NCI-H2196 treated with DMSO at 0.1 percent for 48 hours (cell line): ENCODE measurements around the gene EPHB4.
A peak's percentile ranks its signal among the peaks of the same experiment; 100 is the strongest.
"Not testable (repeated sequence)": the region's sequence is repeated elsewhere in the genome, so short reads cannot be mapped to it uniquely, and the experiment has no call there.

Source experiments
- DNase-seq: peaks from one replicate; lab custom pipeline; 2025; ENCODE audit not compliant: unreplicated experiment; lab: John Stamatoyannopoulos, UW

EPHB4 gene

DNA sequence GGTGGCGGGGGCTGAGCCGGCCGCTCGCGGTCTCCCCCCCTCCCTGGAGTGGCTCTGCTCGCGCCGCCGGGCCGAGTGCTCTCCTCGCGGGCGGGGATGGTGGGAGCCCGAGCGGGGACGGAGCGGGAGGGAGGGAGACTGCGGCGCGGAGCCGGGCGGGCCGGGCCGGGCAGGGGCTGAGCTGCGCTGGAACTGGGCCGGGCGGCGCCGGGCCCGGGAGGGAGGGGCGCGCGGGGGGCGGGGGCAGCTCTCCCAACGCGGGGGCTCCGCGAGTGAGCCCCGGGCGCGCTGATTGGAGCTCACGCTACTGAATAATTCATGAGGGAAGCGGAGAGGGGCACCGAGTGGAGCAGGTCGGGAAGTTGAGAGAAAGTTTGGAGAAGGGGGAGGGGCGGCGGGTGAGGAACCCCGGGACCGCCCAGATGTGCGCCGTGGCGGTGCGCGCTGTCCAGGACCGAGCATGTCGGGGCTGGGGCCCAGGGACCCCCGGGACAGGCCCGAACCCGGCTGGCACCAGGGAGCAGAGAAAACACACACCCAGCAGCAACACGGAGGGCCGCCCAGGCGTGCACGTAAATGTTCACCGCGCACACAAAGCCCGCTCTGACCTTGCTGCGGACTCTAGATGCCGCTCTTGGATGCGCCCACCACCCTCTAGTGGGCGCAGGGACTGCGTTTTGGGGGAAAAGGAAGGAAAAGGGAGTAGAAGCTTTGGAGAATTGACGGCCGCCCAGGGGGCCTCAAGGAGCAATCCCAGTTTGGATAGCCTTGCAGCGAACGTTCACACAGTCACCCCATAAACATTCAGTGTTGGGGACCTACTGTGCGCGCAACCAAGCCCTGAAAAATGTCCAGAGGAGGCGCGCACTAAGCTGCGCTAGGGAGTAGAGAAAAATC is at the start of gene EPHB4:
EPHB4 (minus strand) TSS at position 194 of the 897 bp plus-strand sequence. CDS start 493 bp downstream, outside the sequence.
- DNase-seq, result peak; percentile 25

DNA sequence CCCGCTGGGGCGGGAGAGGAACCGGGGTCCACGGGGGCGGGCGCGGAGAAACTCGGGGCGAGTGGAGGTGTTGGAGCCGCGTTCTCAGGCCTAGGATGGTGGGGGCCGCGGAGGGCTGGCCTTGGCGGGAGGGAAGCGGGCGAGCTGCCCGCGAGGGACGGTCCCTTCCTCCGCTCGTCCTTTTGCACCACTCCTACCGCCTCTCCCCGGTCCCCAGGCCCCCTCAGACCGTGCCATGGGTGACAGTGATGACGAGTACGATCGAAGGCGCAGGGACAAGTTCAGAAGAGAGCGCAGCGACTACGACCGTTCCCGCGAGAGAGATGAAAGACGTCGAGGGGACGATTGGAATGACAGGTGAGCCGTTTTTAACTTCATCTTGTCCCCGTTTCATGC is 48.0 kb upstream of the EPHB4 start:
- DNase-seq, result no peak

DNA sequence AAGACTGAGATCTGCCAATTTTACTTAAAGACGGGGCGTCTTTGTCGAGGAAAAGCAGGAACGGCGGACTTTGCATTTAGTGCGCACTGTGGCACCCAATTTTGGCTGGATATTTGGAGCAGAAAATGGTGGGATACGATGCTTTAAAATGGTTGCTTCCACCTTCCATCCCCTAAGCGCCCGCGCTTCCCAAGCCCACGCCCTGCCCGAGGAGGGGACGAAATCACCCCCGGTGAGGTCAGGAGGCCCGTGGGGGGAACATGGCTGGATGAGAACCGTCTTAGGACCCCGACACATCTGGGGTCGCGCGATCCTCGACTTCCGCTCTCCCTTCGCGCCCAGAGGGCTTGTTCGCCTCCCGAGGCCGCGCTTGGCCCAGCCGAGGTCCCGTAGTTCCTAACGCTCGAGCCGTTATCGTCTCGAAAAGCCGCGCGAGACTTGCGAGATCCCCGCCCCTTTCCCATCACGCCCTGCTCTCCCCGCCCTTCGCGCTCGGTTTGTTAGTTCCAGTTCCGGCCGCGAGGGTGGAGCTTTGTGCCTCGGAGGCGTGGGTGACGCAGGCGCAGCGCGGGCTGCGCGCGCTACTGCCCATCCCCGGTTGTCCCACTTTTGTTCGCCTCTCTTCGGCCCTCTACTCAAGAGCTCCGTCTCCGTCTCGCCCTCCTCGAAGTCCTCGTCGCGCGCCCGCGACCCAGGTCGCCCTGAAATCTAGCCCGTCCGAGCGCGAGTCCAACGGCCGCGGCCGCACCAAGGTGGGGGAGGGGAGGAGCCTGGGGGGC is 47.4 kb upstream of the EPHB4 start, which contains the start of gene SRRT:
SRRT (plus strand) TSS at position 527 of the 779 bp plus-strand sequence. CDS start 488 bp downstream, outside the sequence.
- DNase-seq, result peak; percentile 94

DNA sequence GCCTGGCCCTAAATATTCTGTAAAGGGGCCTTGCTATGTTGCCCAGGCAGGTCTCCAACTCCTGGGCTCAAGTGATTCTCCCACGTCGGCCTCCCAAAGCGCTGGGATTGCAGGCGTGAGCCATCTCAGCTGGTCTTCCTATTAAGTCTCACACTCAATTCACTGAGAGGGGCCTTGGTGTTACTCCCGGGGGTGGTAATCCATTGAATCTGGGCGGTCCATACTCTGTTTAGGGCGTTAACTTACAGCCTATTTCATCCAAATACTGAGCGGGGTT is 46.9 kb upstream of the EPHB4 start:
- no peak for DNase-seq

DNA sequence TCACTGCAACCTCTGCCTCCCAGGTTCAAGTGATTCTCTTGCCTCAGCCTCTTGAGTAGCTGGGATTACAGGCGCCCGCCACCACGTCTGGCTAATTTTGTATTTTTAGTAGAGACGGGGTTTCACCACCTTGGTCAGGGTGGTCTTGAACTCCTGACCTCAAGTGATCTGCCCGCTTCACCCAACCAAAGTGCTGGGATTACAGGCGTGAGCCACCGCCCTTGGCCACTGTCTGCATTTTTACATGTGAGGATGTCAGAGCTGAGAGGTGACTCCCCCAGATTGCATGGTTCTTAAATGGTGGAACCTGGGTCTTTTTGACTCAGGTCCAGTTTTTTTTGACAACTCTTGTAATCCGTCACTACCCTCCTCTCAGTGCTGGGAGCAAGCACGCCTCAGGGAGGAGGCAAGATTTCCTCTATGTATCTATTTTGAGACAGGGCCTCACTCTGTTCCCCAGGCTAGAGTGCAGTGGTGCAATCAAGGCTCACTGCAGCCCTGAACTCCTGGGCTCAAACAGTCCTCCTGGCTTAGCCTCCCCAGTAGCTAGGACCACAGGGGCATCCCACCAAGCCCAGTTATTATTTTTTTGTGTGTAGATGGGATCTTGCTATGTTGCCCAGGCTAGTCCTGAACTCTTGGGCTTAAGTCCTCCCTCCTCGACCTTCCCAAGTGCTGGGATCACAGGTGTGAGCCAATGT is 46.4 kb upstream of the EPHB4 start:
- DNase-seq, result no peak

DNA sequence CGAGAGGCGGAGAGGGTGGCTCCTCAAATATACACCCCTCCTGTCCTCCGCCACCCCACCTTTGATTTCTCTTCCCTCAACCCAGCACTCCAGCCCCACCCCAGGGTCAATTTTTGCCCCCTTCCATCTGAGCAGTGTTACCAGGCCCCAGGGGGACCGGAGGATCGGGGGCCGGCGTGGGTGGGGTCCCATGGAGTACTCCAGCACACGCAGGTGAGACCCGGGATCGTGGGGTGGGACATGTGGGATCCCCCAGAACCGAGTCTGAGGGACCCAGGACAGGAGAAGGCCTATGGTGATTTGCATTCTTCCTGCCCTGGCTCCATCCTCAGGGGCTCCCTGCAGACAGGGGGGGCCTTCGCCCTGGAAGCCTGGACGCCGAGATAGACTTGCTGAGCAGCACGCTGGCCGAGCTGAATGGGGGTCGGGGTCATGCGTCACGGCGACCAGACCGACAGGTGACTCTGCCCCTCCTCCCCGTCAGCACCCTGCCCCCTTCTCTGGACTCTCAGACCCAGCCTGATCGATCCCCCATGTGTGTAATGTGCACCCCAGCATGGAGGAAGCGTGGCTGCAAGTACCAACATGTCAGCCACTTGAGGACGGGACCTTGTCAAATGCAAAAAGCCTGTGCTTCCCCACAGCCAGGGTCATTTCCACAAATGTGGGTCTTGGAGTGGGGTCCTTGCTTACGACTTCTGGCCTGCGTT is 40.6 kb upstream of the EPHB4 start:
- no peak for DNase-seq

DNA sequence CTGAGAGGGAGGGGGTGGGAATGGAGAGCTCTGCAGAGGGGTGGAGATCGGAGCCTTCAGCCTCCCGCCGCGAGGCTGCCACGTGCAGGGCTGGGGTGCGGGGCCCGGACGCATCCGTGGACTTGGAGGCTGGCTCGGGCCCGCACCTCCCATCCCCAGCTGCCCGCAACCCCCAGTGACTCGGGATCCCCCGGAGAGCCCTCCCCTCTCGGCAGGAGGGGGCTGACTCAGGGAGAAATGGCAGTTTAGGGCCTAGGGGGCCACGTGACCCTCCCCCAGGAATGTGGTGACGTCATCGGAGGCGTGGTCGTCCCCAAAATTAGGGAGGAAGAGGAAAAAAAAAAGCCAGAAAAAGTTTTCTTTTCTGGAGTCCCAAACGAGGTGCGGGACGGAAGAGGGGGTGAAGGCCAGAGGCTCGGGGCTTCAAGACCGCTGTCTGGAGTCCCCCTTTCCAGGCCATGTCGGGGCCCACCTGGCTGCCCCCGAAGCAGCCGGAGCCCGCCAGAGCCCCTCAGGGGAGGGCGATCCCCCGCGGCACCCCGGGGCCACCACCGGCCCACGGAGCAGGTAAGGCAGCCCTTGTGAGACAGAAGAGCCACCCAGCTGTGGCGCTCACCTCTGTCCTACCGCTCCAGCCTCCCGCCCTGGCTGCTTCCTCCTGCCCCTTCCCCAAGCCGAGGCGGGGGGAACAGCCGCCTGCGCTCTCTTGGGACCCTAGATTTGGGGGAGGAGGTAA is 39.9 kb upstream of the EPHB4 start, which contains the start of gene TRIP6:
TRIP6 (plus strand) TSS at position 348 of the 736 bp plus-strand sequence; CDS start at position 459, 111 bp downstream.
- DNase-seq, result no peak

DNA sequence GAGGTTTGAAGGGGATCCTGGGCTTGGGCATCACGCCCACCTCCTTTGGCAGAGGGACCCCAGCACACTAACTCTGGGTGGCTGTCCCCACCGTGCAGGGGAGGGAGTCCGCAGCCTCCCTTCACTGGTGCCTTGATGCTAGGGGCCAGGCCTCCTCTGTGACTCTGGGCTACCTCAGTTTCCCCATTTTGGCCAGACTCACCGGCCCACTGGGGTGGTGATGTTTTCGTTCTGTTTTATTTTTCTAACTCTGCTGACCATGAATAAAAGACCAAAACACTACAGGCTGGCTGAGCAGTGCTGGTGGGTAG is 39.4 kb upstream of the EPHB4 start:
- DNase-seq, result no peak

DNA sequence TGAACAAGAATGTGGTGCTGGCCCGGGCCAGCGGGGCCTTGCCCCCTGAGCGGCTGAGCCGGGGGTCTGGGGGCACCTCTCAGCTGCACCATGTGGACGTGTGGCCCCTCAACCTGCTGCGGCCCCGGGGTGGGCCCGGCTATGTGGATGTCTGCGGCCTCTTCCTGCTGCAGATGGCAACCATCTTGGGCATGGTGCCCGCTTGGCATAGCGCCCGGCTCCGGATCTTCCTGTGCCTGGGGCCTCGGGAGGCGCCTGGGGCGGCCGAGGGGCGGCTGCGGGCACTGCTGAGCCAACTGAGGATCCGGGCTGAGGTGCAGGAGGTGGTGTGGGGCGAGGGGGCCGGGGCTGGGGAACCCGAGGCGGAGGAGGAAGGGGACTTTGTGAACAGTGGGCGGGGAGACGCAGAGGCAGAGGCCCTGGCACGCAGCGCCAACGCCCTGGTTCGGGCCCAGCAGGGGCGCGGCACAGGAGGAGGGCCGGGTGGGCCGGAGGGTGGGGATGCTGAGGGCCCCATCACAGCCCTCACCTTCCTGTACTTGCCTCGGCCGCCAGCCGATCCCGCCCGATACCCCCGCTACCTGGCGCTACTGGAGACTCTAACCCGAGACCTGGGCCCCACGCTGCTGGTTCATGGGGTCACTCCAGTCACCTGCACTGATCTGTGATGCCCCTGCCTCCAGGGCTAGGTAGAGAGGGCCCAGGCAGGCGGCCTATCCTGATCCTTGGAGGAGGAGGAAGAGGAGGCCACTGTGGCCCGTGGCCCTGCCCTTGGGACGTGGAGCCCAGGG is 38.8 kb upstream of the EPHB4 start:
- DNase-seq, result peak; percentile 45

DNA sequence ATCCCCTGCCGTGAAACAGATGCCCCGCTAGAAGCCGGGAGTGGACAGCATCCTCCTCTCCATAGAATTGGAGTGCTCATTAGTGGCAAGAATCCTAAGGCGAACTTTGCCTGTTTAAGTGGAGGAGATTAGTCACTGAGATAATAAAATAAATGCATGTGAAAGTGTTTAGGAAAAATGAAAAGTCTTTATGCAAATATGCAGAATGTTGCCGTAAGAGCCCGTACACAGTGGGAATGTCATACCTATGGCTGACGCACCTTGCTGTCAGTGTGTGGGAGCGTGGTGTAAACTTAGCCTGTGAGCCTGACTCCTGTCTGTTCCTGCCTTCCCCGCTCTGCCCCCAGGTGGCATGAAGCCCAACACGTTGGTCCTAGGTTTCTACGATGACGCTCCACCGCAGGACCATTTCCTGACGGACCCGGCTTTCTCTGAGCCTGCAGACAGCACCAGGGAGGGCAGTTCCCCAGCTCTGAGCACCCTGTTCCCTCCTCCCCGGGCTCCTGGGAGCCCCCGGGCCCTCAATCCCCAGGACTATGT is 38.1 kb upstream of the EPHB4 start:
- peak; percentile 12 for DNase-seq

DNA sequence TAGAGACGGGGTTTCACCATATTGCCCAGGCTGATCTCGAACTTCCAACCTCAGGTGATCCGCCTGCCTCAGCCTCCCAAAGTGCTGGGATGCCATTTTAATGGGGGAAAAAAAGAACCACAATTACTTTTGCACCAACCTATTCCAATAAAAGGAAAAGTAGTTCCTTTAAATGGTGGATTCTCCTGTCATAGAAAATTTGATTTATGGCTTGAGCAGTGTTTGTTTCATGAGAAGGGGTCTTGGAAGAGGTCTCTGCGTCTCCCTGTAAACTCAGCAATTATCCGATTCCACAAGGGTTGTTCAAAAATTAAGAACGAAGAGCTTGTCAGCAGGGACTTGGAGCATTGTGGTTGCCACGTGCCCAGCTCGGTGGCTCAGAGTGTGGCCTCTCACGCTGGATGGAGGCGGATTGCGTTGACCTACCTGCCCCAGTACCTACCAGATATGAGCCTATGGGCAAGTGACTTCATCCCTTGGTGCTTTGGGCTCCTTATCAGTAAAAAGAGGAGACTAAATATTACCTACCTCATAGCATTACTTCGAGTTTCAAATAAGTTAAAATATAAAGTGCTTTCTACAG is 37.0 kb upstream of the EPHB4 start:
- no peak for DNase-seq

DNA sequence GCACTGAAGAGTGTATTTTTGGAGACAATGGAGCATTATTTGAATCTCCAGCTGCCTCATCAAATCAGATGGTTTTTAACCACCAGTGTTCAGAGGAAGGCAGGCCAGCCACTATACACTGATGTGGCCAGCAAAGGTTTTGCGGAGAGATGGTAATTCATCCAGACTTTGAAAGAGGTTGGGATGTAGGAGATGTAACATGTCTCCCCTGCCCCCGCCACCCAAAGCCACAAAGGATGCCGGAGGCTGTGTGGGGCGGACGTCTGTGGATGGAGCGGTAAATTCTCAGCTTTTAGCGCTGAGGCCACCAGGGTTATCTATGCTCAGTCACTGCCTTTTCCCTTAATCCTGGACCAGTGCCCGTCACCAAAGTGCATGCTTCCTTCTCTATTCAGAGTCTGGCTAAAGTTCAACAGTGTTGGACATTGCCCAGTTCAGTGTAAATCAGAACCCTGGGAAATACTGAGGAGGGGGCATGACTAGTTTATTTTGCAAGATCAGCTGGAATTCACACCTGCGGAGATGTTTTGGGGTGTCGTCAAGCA is 36.2 kb upstream of the EPHB4 start:
- DNase-seq, result peak; percentile 12

DNA sequence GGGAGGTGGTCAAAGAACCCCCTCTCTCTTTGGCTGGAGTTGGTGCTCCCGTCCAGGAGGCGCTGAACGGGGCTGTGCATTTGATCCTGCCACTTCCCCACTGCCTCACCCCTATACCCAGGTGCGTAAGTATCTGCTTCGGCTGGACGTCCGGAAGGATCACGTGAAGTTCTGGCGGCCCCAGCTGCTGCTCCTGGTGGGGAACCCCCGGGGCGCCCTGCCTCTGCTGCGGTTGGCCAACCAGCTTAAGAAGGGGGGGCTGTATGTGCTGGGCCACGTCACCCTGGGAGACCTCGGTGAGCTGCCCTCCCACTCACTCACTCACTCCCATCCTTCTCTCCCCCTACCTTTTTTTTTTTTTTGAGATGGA is 34.3 kb upstream of the EPHB4 start:
- no peak for DNase-seq

DNA sequence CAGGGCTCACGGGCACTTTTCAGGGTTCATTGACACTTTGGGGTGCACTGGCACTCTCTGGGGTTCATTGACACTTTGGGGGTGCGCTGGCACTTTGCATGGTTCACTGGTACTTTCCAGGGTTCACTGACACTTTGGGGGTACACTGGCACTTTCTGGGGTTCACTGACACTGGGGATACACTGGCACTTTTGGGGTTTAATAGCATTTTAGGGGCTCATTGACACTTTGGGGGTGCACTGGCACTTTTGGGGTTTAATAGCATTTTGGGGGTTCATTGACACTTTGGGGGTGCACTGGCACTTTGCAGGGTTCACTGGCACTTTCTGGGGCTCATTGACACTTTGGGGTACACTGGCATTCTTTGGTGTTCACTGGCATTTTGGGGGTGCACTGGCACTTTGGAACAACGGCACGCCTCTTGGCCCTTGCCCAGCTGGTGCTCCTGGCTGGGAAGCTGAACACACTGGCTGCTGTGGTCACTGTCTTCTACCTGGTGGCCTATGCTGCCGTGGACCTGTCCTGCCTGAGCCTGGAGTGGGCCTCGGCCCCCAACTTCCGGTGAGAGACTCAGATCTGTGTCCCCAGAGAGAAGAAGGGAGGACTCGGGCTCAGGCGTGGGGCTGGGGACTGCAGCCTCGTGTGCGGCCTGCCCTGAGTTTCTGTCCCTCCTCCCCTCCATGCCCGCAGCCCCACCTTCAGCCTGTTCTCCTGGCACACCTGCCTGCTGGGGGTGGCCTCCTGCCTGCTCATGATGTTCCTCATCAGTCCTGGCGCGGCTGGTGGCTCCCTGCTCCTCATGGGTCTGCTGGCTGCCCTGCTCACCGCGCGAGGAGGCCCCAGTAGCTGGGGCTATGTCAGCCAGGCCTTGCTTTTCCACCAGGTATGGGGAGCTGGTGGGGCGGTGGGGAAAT is 33.6 kb upstream of the EPHB4 start:
- DNase-seq, result no peak

DNA sequence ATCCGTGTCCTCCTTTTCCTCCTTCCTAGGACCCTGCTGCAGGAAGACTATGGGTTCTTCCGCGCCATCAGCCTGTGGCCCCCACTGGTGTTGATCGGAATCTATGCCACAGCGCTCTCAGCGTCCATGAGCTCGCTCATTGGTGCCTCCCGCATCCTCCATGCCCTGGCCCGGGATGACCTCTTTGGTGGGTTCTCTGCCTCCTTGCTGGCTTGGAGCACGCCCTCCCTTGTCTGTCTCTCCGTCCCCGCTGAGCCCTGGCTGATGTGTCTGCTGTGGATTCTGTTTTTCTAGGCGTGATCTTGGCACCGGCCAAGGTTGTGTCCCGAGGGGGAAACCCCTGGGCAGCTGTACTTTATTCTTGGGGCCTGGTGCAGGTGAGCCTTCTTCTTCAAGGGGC is 32.5 kb upstream of the EPHB4 start:
- DNase-seq, result no peak

DNA sequence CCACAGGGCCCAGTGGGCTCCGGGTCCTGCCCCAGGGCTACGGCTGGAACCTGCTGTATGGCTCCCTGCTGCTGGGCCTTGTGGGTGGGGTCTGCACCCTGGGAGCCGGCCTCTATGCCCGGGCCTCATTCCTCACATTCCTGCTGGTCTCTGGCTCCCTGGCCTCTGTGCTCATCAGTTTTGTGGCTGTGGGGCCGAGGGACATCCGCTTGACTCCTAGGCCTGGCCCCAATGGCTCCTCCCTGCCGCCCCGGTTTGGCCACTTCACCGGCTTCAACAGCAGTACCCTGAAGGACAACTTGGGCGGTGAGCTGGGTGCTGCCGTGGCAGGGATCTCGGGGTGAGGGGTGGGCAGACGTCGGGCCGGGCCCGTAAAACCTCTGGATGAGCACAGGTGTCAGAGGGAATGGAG is 29.6 kb upstream of the EPHB4 start:
- DNase-seq, result no peak

DNA sequence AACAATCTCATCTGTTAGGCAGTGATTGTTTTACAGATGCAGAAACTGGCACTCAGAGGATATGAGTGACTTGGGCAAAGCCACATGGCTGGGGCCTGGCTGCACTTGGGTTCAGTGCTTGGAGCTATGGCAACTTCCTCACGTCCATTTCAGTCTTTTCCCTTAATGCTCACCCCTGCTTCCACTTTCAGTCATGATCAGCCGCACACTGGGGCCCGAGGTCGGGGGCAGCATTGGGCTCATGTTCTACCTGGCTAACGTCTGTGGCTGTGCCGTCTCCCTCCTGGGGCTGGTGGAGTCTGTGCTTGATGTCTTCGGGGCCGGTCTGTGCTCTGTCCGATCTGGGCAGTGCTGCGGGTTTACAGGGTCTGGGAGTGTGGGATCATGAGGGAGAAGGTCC is 28.2 kb upstream of the EPHB4 start:
- DNase-seq, result no peak

DNA sequence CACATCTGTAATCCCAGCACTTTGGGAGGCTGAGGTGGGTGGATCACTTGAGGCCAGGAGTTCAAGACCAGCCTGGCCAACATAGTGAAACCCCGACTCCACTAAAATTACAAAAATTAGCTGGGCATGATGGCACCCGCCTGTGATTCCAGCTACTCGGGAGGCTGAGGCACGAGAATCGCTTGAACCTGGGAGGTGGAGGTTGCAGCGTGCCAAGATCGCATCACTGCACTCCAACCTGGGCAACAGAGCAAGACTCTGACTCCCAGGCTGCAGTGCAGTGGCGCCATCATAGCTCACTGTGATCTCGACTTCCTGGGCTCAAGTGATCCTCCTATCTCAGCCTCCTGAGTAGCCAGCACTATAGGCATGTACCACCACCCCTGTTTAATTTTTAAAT is 27.6 kb upstream of the EPHB4 start:
- DNase-seq, result not testable (repeated sequence)
